Measurements from ENCODE around the gene METAP1. TPM values are rescaled to one million over a fixed set of nuclear protein-coding genes. Genes with fewer than 3 reads are reported as not detected.
"Not testable (repeated sequence)": the region's sequence is repeated elsewhere in the genome, so short reads cannot be mapped to it uniquely, and the experiment has no call there.

The METAP1 gene
- total RNA-seq, 1 donor from 2014 or later = 51.6 TPM

DNA sequence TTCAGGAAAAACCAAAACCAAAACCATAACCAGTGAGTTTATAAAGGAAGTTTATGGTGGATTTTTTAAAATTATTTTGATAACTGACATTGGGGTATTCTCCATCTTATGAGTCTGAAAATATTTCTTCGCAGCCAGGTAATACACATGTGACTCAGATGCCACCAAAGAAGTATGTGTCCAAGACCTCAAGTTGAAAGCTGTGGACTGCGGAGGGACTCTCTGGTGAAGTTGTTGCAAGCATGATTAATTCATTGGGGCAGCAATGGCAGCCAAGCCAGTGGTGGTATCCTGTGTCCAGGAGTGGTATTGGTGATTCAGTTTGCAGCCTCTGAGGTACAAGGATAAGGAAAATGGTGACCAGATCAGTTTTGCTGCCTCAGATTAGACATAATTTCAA lies 107.1 kb downstream of the METAP1 start:
- H3K4me3 Mint-ChIP-seq = no peak overlapping the region
- peaks cover 5% of the 10 kb centered on the region for H3K36me3 Mint-ChIP-seq
- peaks cover 4% of the 10 kb centered on the region for H3K9me3 Mint-ChIP-seq
- DNase-seq (ENCODE audit: low spot score in 2 of 2, unreplicated experiment in 2 of 2) = no peak
- no peaks in the 10 kb centered on the region for H3K27me3 Mint-ChIP-seq (ENCODE audit: low read depth)
- peaks cover 9% of the 10 kb centered on the region for H3K4me1 Mint-ChIP-seq
- no peak overlapping the region for H3K27ac Mint-ChIP-seq
- TF ChIP-seq, protein P1, sequence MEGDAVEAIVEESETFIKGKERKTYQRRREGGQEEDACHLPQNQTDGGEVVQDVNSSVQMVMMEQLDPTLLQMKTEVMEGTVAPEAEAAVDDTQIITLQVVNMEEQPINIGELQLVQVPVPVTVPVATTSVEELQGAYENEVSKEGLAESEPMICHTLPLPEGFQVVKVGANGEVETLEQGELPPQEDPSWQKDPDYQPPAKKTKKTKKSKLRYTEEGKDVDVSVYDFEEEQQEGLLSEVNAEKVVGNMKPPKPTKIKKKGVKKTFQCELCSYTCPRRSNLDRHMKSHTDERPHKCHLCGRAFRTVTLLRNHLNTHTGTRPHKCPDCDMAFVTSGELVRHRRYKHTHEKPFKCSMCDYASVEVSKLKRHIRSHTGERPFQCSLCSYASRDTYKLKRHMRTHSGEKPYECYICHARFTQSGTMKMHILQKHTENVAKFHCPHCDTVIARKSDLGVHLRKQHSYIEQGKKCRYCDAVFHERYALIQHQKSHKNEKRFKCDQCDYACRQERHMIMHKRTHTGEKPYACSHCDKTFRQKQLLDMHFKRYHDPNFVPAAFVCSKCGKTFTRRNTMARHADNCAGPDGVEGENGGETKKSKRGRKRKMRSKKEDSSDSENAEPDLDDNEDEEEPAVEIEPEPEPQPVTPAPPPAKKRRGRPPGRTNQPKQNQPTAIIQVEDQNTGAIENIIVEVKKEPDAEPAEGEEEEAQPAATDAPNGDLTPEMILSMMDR (IDR thresholded peaks at IDR 0.05; ENCODE audit: unreplicated experiment) = no peak

DNA sequence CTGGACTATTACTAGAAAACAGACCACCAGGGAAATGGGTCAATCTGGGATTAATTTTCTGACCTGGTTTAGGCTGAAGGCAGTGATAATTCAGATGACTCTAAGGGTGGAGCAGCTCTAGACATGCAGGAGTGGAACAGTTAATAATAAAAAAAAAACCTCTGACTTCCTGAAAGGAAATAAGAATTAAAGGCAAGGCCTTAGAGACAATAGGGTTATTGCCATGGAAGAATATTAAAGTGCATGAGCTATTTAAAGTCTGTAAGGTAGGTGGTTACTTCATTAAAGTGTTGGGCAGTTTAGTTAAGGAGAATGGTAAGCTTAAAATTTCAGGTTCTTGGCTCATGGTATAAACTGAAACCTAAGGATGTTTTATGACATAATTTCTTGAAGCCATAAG lies 107.6 kb downstream of the METAP1 start:
- Mint-ChIP-seq H3K9me3 (peaks cover 4% of the 10 kb centered on the region), H3K4me1 (peaks cover 9% of the 10 kb centered on the region), H3K36me3 (peaks cover 5% of the 10 kb centered on the region), H3K27me3 (ENCODE audit: low read depth) (no peaks in the 10 kb centered on the region), H3K4me3 (no peak overlapping the region), H3K27ac (no peak overlapping the region)
- TF ChIP-seq, protein P1 (IDR thresholded peaks at IDR 0.05; ENCODE audit: unreplicated experiment) = no peak
- no peak for DNase-seq (ENCODE audit: low spot score in 2 of 2, unreplicated experiment in 2 of 2)

DNA sequence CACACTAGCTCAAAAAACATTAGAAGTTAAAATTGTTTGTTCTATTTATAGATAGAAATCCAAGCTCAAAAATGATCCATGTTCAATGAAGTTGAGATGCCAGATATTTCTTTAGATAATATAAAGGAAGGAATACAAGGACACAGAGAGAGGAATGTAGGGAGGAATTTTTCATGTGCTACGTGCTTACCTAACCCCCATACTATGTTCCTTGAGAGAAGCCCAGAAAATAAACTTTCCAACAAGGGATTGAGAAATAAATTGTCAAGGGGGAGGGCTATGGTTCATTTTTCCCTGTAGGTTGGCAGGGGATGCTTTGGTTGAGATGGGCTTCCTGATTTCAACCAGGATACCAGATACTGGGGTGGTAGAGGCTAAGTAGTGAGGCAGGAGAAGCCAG lies 108.6 kb downstream of the METAP1 start:
- H3K4me1 Mint-ChIP-seq = peaks cover 9% of the 10 kb centered on the region
- H3K36me3 Mint-ChIP-seq = peaks cover 8% of the 10 kb centered on the region
- H3K9me3 Mint-ChIP-seq = peaks cover 5% of the 10 kb centered on the region
- H3K4me3 Mint-ChIP-seq = no peak overlapping the region
- TF ChIP-seq, protein P1 (IDR thresholded peaks at IDR 0.05; ENCODE audit: unreplicated experiment) = no peak
- no peaks in the 10 kb centered on the region for H3K27me3 Mint-ChIP-seq (ENCODE audit: low read depth)
- DNase-seq (ENCODE audit: low spot score in 2 of 2, unreplicated experiment in 2 of 2) = no peak
- no peak overlapping the region for H3K27ac Mint-ChIP-seq

DNA sequence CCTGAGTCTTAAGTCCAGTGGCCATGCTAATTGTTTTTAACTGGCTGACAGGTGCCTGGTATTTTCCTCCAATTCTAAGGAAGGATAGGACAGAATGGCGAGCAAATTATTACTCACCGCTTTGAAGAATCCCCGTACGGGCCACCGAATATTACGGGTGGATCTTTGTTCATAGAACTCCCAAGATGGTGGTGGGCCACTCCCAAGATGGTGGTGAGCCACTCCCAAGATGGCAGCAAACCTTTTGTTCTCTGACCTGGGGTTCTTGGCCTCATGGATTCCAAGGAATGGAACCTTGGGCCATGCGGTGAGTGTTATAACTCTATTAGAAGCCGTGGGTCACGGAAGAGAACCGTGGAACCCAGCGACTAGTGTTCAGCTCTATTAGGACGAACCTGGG lies 113.8 kb downstream of the METAP1 start:
- H3K27me3 Mint-ChIP-seq (ENCODE audit: low read depth); H3K36me3 Mint-ChIP-seq; H3K4me3 Mint-ChIP-seq; H3K27ac Mint-ChIP-seq; H3K9me3 Mint-ChIP-seq; DNase-seq (ENCODE audit: low spot score in 2 of 2, unreplicated experiment in 2 of 2); H3K4me1 Mint-ChIP-seq: not testable (repeated sequence)

Small RNA genes lying within 50 kb of the gene (microRNA-seq; reads per million reads assigned to microRNA genes)
- gene MIR3684 = 4.4 reads per million, percentile 15 among the genes with 10 or more reads in this experiment

Other genes with a start within 250 kb of the METAP1 start
- gene EIF4E, start 66.6 kb upstream of the METAP1 start, total RNA-seq = 87.9 to 90.6 TPM (median 88.4 TPM) in 3 replicates
- gene ADH5, start 93.1 kb downstream of the METAP1 start, total RNA-seq = 123 to 129 TPM (median 125 TPM) in 3 replicates
- not detected in 3 replicates for gene ADH4, start 148.6 kb downstream of the METAP1 start, total RNA-seq
- gene ADH6, start 223.5 kb downstream of the METAP1 start, total RNA-seq = not detected in 3 replicates